GM10248 (cell line): ENCODE results near the gene NLE1.

Experiments
- CTCF ChIA-PET: fragments of 300-600 bp; sonication (Branson Sonifier 250); formaldehyde crosslinking; extraction: SDS; loops from one replicate; lab custom pipeline; 2021; ENCODE audit warnings: antibody characterized with exemption; lab: Yijun Ruan, JAX
- POLR2A ChIA-PET: fragments of 350-650 bp; sonication (Branson Sonifier 250); formaldehyde crosslinking; extraction: SDS; loops from one replicate; lab custom pipeline; 2020; ENCODE audit warnings: antibody characterized with exemption; lab: Yijun Ruan, JAX
- DNase-seq: peaks from one replicate; pipeline ENCODE4 v3.0.0; 2012; ENCODE audit errors: extremely low spot score
- CTCF ChIP-seq: IDR thresholded peaks from 2 replicates; pipeline ENCODE4 v1.5.1; 2012; ENCODE audit warnings: mild to moderate bottlenecking, low read depth; ENCODE audit errors: extremely low read depth, missing control alignments, control extremely low read depth

NLE1 gene

GRCh38 chr17:35164716-35165115, 22.6 kb upstream of the NLE1 start:
- POLR2A ChIA-PET: no interaction called here

GRCh38 chr17:35163886-35164285, 21.8 kb upstream of the NLE1 start:
- CTCF ChIA-PET: interaction anchor here (1.7 kb wide), 1 partner anchor 584 kb away, joined by 3 read pairs; no protein-coding TSS in a partner anchor
- POLR2A ChIA-PET: no interaction called here
- no peak for DNase-seq
- TF ChIP-seq CTCF: no peak

More at GRCh38 chr17:35164716-35165115, 22.6 kb upstream of the NLE1 start:
- DNase-seq: no peak
- TF ChIP-seq CTCF: no peak
- CTCF ChIA-PET: interaction anchor here (1.0 kb wide), 1 partner anchor 11 kb away, joined by 3 read pairs; no protein-coding TSS in a partner anchor

GRCh38 chr17:35162755-35163154, 20.7 kb upstream of the NLE1 start:
- no peak for DNase-seq
- ChIA-PET POLR2A (no interaction called here), CTCF (interaction anchor here (0.8 to 1.7 kb wide), 2 partner anchors 21 to 586 kb away, joined by 3 read pairs; partner anchors contain the start of gene NLE1)
- TF ChIP-seq CTCF: no peak

- TF ChIP-seq CTCF: no peak
- ChIA-PET POLR2A (interaction anchor here (0.6 kb wide), 1 partner anchor 212 kb away, joined by 3 read pairs; the partner anchor contains the start of gene SLFN11), CTCF (interaction anchor here (1.0 kb wide), 1 partner anchor 8 kb away, joined by 3 read pairs; no protein-coding TSS in a partner anchor)
- DNase-seq: no peak
Observed at GRCh38 chr17:35161281-35161761, 19.2 kb upstream of the NLE1 start.

GRCh38 chr17:35160354-35161201, 18.5 kb upstream of the NLE1 start:
- POLR2A ChIA-PET: interaction anchor here (0.6 kb wide), 1 partner anchor 213 kb away, joined by 3 read pairs; the partner anchor contains the start of gene SLFN11
- TF ChIP-seq CTCF: no peak
- DNase-seq: no peak
- CTCF ChIA-PET: interaction anchor here (1.0 kb wide), 1 partner anchor 9 kb away, joined by 3 read pairs; no protein-coding TSS in a partner anchor

GRCh38 chr17:35159940-35160339, 17.8 kb upstream of the NLE1 start:
- CTCF ChIA-PET: interaction anchor here (1.0 kb wide), 1 partner anchor 9 kb away, joined by 3 read pairs; no protein-coding TSS in a partner anchor
- TF ChIP-seq CTCF: no peak
- POLR2A ChIA-PET: no interaction called here
- DNase-seq: no peak
